Measurements from ENCODE around the gene CAMSAP2.

Gene CAMSAP2

GRCh38 chr1:200845360-200845759 lies 106.7 kb downstream of the CAMSAP2 start:
- TF ChIP-seq, protein P1, sequence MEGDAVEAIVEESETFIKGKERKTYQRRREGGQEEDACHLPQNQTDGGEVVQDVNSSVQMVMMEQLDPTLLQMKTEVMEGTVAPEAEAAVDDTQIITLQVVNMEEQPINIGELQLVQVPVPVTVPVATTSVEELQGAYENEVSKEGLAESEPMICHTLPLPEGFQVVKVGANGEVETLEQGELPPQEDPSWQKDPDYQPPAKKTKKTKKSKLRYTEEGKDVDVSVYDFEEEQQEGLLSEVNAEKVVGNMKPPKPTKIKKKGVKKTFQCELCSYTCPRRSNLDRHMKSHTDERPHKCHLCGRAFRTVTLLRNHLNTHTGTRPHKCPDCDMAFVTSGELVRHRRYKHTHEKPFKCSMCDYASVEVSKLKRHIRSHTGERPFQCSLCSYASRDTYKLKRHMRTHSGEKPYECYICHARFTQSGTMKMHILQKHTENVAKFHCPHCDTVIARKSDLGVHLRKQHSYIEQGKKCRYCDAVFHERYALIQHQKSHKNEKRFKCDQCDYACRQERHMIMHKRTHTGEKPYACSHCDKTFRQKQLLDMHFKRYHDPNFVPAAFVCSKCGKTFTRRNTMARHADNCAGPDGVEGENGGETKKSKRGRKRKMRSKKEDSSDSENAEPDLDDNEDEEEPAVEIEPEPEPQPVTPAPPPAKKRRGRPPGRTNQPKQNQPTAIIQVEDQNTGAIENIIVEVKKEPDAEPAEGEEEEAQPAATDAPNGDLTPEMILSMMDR (conservative IDR thresholded peaks at IDR 0.05; ENCODE audit: low read depth, low read length), result no peak
- no peak overlapping the region for H3K4me3 ChIP-seq (ENCODE audit: low read length)
- no peak for DNase-seq (ENCODE audit: low read depth)

- no peak for DNase-seq (ENCODE audit: low read depth)
- H3K4me3 ChIP-seq (ENCODE audit: low read length), result no peak overlapping the region
- TF ChIP-seq, protein P1 (conservative IDR thresholded peaks at IDR 0.05; ENCODE audit: low read depth, low read length), result no peak
Observed at GRCh38 chr1:200846398-200846797, 107.7 kb downstream of the CAMSAP2 start.

DNA sequence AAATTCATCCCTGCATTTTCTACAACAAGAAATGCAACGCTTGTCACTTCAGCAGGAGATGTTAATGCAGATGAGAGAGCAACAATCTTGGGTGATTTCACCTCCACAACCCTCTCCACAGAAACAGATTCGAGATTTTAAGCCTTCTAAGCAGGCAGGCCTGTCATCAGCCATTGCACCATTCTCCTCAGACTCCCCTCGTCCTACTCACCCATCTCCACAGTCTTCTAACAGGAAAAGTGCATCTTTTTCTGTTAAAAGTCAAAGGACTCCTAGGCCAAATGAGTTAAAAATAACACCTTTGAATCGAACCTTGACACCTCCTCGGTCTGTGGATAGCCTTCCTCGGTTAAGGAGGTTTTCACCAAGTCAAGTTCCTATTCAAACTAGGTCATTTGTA lies 110.7 kb downstream of the CAMSAP2 start:
- TF ChIP-seq, protein P1 (conservative IDR thresholded peaks at IDR 0.05; ENCODE audit: low read depth, low read length), result no peak
- DNase-seq (ENCODE audit: low read depth), result no peak
- H3K4me3 ChIP-seq (ENCODE audit: low read length), result no peak overlapping the region

- TF ChIP-seq, protein P1 (conservative IDR thresholded peaks at IDR 0.05; ENCODE audit: low read depth, low read length), result no peak
- H3K4me3 ChIP-seq (ENCODE audit: low read length), result no peak overlapping the region
- no peak for DNase-seq (ENCODE audit: low read depth)
Observed at GRCh38 chr1:200850554-200850953, 111.9 kb downstream of the CAMSAP2 start.

DNA sequence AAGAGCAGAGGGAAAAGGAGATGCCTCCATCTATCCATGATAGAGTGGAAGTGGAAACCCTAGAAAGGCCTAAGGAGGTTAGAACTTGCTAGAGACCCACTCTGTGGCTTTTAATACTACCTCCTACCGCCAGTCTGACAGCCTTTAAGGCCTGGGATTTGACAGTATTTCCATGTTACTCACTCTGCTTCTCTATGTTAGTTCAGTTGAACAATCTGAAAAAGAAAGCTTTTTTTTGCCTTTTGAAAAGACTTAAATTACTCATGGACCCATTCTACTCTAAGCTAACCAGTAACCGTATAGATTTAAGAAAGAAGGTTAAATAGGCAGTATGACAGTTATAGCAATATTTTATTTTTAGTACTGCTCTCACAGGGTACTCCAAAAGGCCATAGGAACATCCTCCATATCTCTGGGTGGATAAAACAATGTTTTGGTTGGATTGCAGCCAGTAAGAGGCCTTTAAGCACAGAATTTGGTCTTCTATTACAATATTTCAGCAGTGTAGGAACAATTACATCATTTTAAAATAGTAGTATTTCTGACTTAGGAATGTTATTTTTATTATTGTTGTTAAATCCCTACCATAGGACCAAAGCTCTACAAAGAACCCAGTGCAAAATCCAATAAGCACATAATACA lies 118.1 kb downstream of the CAMSAP2 start:
- TF ChIP-seq, protein P1 (conservative IDR thresholded peaks at IDR 0.05; ENCODE audit: low read depth, low read length), result no peak
- no peak overlapping the region for H3K4me3 ChIP-seq (ENCODE audit: low read length)
- DNase-seq (ENCODE audit: low read depth), result no peak

DNA sequence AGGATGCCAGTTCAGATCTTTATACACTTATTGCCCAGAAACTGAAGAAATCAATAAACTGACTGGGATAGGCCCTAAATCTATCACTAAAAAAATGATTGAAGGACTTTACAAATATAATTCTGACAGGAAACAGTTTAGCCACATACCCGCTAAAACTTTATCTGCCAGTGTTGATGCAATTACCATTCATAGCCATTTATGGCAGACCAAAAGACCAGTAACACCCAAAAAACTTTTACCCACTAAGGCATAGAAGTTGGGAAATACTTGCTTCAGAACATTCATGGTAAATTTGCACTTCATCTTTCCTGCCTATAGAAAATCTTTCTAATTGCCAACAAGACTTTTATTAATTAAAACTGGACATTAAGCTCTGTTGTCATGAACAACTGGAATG lies 119.1 kb downstream of the CAMSAP2 start:
- no peak overlapping the region for H3K4me3 ChIP-seq (ENCODE audit: low read length)
- no peak for DNase-seq (ENCODE audit: low read depth)
- TF ChIP-seq, protein P1 (conservative IDR thresholded peaks at IDR 0.05; ENCODE audit: low read depth, low read length), result no peak

GRCh38 chr1:200861937-200862647 lies 123.4 kb downstream of the CAMSAP2 start:
- TF ChIP-seq, protein P1 (conservative IDR thresholded peaks at IDR 0.05; ENCODE audit: low read depth, low read length), result no peak
- no peak for DNase-seq (ENCODE audit: low read depth)
- no peak overlapping the region for H3K4me3 ChIP-seq (ENCODE audit: low read length)
